GM18511 (cell line): ENCODE measurements around the gene PODN.

Experiments used
- ATAC-seq: cut with Tn5 transposase; IDR thresholded peaks from one replicate; pipeline ENCODE4 v1.9.1; 2021; ENCODE audit warnings: mild to moderate bottlenecking, moderate library complexity; ENCODE audit not compliant: unreplicated experiment

PODN gene

GRCh38 chr1:53050310-53050709 lies 11.7 kb upstream of the PODN start:
- ATAC-seq = no peak

GRCh38 chr1:53051676-53052075 lies 10.3 kb upstream of the PODN start:
- ATAC-seq = no peak

GRCh38 chr1:53057127-53057526 lies 4.9 kb upstream of the PODN start:
- no peak for ATAC-seq

- ATAC-seq = no peak
Measured at GRCh38 chr1:53060579-53060978, 1.4 kb upstream of the PODN start.

- ATAC-seq = no peak
Measured at GRCh38 chr1:53061123-53061858, 722 bp upstream of the PODN start.

- no peak for ATAC-seq
Measured at GRCh38 chr1:53062708-53063591, 937 bp downstream of the PODN start.

GRCh38 chr1:53063744-53064515 lies 1.9 kb downstream of the PODN start:
- no peak for ATAC-seq

GRCh38 chr1:53065391-53065790 lies 3.4 kb downstream of the PODN start:
- ATAC-seq = no peak

GRCh38 chr1:53066488-53066887 lies 4.5 kb downstream of the PODN start:
- ATAC-seq = no peak

- ATAC-seq = no peak
Measured at GRCh38 chr1:53066891-53067738, 5.1 kb downstream of the PODN start.

- no peak for ATAC-seq
Measured at GRCh38 chr1:53067886-53068285, 5.9 kb downstream of the PODN start.

- ATAC-seq = no peak
Measured at GRCh38 chr1:53068314-53069099, 6.5 kb downstream of the PODN start.

- ATAC-seq = no peak
Measured at GRCh38 chr1:53069265-53069662, 7.3 kb downstream of the PODN start.

- ATAC-seq = no peak
Measured at GRCh38 chr1:53069663-53070327, 7.8 kb downstream of the PODN start.

GRCh38 chr1:53070621-53071020 lies 8.6 kb downstream of the PODN start:
- ATAC-seq = no peak

GRCh38 chr1:53071167-53071865 lies 9.3 kb downstream of the PODN start:
- no peak for ATAC-seq

GRCh38 chr1:53071915-53072314 lies 9.9 kb downstream of the PODN start:
- ATAC-seq = no peak

GRCh38 chr1:53073287-53073686 lies 11.3 kb downstream of the PODN start:
- ATAC-seq = no peak
